Astrocyte (in vitro differentiated cells and primary cell): Measurements from ENCODE around the gene TBC1D14. TPM values are rescaled to one million over a fixed set of nuclear protein-coding genes. Genes with fewer than 3 reads are reported as not detected.
"Not testable (repeated sequence)": the region's sequence is repeated elsewhere in the genome, so short reads cannot be mapped to it uniquely, and the experiment has no call there.

Experiments used
- DNase-seq: peaks from one replicate; pipeline ENCODE4 v3.0.0-alpha.2; 2010; ENCODE audit warnings: low read depth
- FAIRE-seq: peaks from 2 replicates; lab custom pipeline; 2011; peaks lifted over from hg19 to GRCh38; lab: Jason Lieb, UNC
- H2AFZ ChIP-seq: 2 replicates; pipeline ENCODE4 v1.6.0; 2012; ENCODE audit warnings: low read depth, low read length, inconsistent platforms
- H3K27ac ChIP-seq: 2 replicates; pipeline ENCODE4 v1.5.1; 2011; ENCODE audit warnings: low read depth, low read length, inconsistent platforms
- H3K27me3 ChIP-seq: 2 replicates; pipeline ENCODE4 v1.6.0; 2011; ENCODE audit warnings: low read length, inconsistent platforms; ENCODE audit not compliant: insufficient read depth
- H3K36me3 ChIP-seq: 2 replicates; pipeline ENCODE4 v1.5.1; 2011; ENCODE audit warnings: low read length, inconsistent platforms; ENCODE audit not compliant: insufficient read depth
- H3K4me1 ChIP-seq: 2 replicates; pipeline ENCODE4 v1.5.1; 2011; ENCODE audit warnings: low read length, inconsistent platforms; ENCODE audit not compliant: insufficient read depth
- H3K4me2 ChIP-seq: 2 replicates; pipeline ENCODE4 v1.6.0; 2012; ENCODE audit warnings: low read length, inconsistent platforms
- H3K4me3 ChIP-seq: 2 replicates; pipeline ENCODE4 v1.5.1; 2011; ENCODE audit warnings: low read depth, mild to moderate bottlenecking, low read length, inconsistent platforms; ENCODE audit not compliant: insufficient read depth
- H3K79me2 ChIP-seq: 2 replicates; pipeline ENCODE4 v1.6.0; 2012; ENCODE audit warnings: mild to moderate bottlenecking, low read length, inconsistent platforms; ENCODE audit not compliant: insufficient read depth
- H3K9ac ChIP-seq: 2 replicates; pipeline ENCODE4 v1.6.0; 2012; ENCODE audit warnings: mild to moderate bottlenecking, low read length, inconsistent platforms
- H3K9me3 ChIP-seq: 2 replicates; pipeline ENCODE4 v1.5.1; 2012; ENCODE audit warnings: low read depth, mild to moderate bottlenecking, low read length, inconsistent platforms; ENCODE audit not compliant: insufficient read depth
- H4K20me1 ChIP-seq: 2 replicates; pipeline ENCODE4 v1.6.0; 2012; ENCODE audit warnings: low read length, inconsistent platforms; ENCODE audit not compliant: insufficient read depth
- H3K27ac Mint-ChIP-seq: one replicate; pipeline ENCODE4 v1.8.0; 2021; ENCODE audit warnings: mild to moderate bottlenecking, mixed read lengths; ENCODE audit not compliant: unreplicated experiment
- H3K27me3 Mint-ChIP-seq: one replicate; pipeline ENCODE4 v1.8.0; 2021; ENCODE audit warnings: low read depth, mixed read lengths; ENCODE audit not compliant: unreplicated experiment
- H3K36me3 Mint-ChIP-seq: one replicate; pipeline ENCODE4 v1.8.0; 2021; ENCODE audit warnings: low read depth, mixed read lengths; ENCODE audit not compliant: unreplicated experiment
- H3K4me1 Mint-ChIP-seq: one replicate; pipeline ENCODE4 v1.8.0; 2021; ENCODE audit warnings: low read depth, mixed read lengths; ENCODE audit not compliant: unreplicated experiment
- H3K4me3 Mint-ChIP-seq: one replicate; pipeline ENCODE4 v1.8.0; 2021; ENCODE audit warnings: mild to moderate bottlenecking, moderate library complexity, mixed read lengths; ENCODE audit not compliant: unreplicated experiment
- H3K9me3 Mint-ChIP-seq: one replicate; pipeline ENCODE4 v1.8.0; 2021; ENCODE audit warnings: mild to moderate bottlenecking, mixed read lengths; ENCODE audit not compliant: unreplicated experiment
- EZH2 ChIP-seq: IDR thresholded peaks from 2 replicates; pipeline ENCODE4 v1.6.1; 2012; ENCODE audit warnings: mild to moderate bottlenecking, low read length, inconsistent platforms; ENCODE audit not compliant: insufficient read depth
- total RNA-seq: library from RNA; stranded (reverse); gene quantifications from 2 replicates; pipeline ENCODE4 v1.2.1, GENCODE V29; 2021
- TF ChIP-seq, protein P1 (sequence below): IDR thresholded peaks from 2 replicates; pipeline ENCODE4 v1.5.1; 2011; ENCODE audit warnings: low read depth, mild to moderate bottlenecking, inconsistent platforms, low read length, moderate library complexity; ENCODE audit not compliant: insufficient read depth

Gene TBC1D14
- total RNA-seq, 1 donor from 2014 or later, result 30.4 TPM

DNA sequence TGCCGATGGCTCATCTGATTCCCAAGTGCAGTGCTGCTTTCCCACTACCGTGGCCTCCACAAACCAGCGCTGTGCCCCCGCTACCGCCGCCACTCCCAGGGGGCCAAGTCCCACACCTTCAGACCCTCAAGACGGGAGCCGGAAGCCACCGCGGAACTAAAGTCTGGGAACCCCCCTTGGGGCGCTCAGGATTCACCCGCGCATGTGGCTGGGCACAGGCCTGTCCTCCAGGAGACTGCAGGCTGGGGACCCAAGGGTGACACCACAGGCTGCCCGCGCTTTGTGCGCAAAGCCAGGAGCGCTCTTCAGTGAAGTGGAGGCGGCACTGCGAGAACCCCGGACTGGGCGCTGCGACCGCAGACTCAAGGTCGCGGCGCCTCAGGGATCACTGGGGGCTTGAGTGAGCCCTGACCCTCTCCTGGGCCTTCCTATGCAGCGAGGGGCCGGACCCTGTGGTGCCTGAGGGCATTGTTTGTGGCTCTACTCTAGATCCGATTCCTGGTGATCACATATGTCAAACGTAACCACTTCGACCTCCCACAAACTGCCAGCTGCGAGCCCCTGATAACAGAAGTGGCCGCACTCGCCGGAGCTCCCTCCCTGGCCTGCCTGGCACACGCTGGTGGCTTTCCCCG is 20.4 kb upstream of the TBC1D14 start:
- H3K36me3 ChIP-seq, result no peaks in the 10 kb centered on the region
- H3K27ac ChIP-seq, result no peak overlapping the region
- H3K4me3 Mint-ChIP-seq, result no peak overlapping the region
- peaks cover 25% of the 10 kb centered on the region for H3K4me1 ChIP-seq
- H3K36me3 Mint-ChIP-seq, result no peaks in the 10 kb centered on the region
- H4K20me1 ChIP-seq, result no peaks in the 10 kb centered on the region
- H3K9me3 Mint-ChIP-seq, result no peaks in the 10 kb centered on the region
- no peak for TF ChIP-seq EZH2
- TF ChIP-seq, protein P1, sequence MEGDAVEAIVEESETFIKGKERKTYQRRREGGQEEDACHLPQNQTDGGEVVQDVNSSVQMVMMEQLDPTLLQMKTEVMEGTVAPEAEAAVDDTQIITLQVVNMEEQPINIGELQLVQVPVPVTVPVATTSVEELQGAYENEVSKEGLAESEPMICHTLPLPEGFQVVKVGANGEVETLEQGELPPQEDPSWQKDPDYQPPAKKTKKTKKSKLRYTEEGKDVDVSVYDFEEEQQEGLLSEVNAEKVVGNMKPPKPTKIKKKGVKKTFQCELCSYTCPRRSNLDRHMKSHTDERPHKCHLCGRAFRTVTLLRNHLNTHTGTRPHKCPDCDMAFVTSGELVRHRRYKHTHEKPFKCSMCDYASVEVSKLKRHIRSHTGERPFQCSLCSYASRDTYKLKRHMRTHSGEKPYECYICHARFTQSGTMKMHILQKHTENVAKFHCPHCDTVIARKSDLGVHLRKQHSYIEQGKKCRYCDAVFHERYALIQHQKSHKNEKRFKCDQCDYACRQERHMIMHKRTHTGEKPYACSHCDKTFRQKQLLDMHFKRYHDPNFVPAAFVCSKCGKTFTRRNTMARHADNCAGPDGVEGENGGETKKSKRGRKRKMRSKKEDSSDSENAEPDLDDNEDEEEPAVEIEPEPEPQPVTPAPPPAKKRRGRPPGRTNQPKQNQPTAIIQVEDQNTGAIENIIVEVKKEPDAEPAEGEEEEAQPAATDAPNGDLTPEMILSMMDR, result no peak
- H3K27ac Mint-ChIP-seq, result no peak overlapping the region
- no peaks in the 10 kb centered on the region for H3K27me3 ChIP-seq
- H3K9ac ChIP-seq, result no peak overlapping the region
- no peak overlapping the region for H3K4me3 ChIP-seq
- H3K4me2 ChIP-seq, result no peak overlapping the region
- H3K9me3 ChIP-seq, result no peaks in the 10 kb centered on the region
- H2AFZ ChIP-seq, result no peak overlapping the region
- H3K4me1 Mint-ChIP-seq, result peaks cover 25% of the 10 kb centered on the region
- no peak for FAIRE-seq
- no peak for DNase-seq
- no peaks in the 10 kb centered on the region for H3K79me2 ChIP-seq
- no peaks in the 10 kb centered on the region for H3K27me3 Mint-ChIP-seq

DNA sequence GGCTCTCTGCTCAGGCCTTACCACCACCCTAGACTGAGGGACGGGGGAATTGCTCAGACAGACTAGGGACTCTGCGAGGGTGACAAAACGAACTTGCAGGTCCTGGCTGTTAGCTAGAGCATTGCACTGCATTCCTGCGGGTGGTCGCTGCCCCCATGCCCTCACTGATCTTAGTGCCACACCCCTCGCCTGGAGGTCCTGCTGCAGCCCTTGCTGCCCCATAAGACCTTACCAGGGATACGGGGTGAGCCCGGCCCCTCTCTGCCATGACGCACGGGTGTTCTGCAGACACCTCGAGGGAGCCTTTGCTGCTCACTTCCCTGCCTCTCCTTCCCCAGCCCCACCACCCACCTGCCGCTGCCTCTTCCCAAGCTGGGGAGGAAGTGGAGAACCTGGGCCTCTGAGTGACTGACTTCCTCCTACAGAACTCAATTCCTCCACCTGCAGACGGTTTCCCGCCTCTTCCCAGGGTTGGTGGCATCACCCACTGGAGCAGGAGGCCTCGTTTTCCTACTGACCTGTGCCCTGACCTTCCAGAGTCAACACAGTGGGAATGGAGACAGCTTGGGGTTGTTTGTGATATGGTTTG is 19.8 kb upstream of the TBC1D14 start:
- Histone ChIP-seq H3K79me2 (no peaks in the 10 kb centered on the region), H3K27ac (no peak overlapping the region), H3K9ac (no peak overlapping the region), H3K9me3 (no peaks in the 10 kb centered on the region), H3K4me2 (no peak overlapping the region), H3K4me1 (peaks cover 25% of the 10 kb centered on the region), H2AFZ (no peak overlapping the region), H4K20me1 (no peaks in the 10 kb centered on the region), H3K4me3 (no peak overlapping the region), H3K27me3 (no peaks in the 10 kb centered on the region), H3K36me3 (no peaks in the 10 kb centered on the region)
- Mint-ChIP-seq H3K4me1 (peaks cover 25% of the 10 kb centered on the region), H3K9me3 (no peaks in the 10 kb centered on the region), H3K36me3 (no peaks in the 10 kb centered on the region), H3K4me3 (no peak overlapping the region), H3K27ac (no peak overlapping the region), H3K27me3 (no peaks in the 10 kb centered on the region)
- no peak for FAIRE-seq
- no peak for DNase-seq
- TF ChIP-seq, protein P1, result no peak
- TF ChIP-seq EZH2, result no peak

DNA sequence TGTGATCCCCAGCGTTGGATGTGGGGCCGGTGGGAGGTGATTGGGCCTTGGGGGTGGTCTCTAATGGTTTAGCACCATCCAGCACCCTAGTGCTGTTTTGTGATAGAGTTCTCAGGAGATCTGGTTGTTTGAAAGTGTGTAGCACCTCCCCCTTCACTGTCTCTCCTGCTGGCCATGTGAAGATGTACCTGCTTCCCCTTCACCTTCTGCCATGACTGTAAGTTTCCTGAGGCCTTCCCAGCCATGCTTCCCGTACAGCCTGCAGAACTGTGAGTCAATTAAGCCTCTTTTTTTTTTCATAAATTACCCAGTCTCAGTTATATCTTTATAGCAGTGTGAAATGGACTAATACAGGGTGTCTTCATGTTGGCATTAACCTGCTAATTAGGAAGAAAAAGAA is 19.3 kb upstream of the TBC1D14 start:
- Mint-ChIP-seq H3K36me3 (no peaks in the 10 kb centered on the region), H3K9me3 (no peaks in the 10 kb centered on the region)

DNA sequence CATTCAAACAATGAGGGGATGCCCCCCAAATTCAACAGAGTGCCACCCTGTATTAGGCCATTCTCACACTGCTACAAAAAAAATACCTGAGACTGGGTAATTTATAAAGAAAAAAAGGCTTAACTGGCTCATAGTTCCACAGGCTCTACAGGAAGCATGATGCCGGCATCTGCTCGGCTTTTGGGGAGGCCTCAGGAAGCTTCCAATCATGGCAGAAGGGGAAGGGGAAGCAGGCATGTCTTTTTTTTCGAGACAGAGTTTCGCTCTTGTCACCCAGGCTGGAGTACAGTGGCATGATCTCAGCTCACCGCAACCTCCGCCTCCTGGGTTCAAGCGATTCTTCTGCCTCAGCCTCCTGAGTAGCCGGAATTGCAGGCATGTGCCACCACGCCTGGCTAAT is 18.7 kb upstream of the TBC1D14 start:
- not testable (repeated sequence) for H3K27ac ChIP-seq, H3K79me2 ChIP-seq, H3K27ac Mint-ChIP-seq, FAIRE-seq, H3K4me2 ChIP-seq, H4K20me1 ChIP-seq, H3K36me3 Mint-ChIP-seq, H3K36me3 ChIP-seq, H3K4me3 ChIP-seq, H2AFZ ChIP-seq, DNase-seq, H3K9me3 ChIP-seq, H3K27me3 Mint-ChIP-seq, H3K9me3 Mint-ChIP-seq, H3K4me3 Mint-ChIP-seq, H3K9ac ChIP-seq, H3K27me3 ChIP-seq
- H3K4me1 Mint-ChIP-seq, result peaks cover 22% of the 10 kb centered on the region
- H3K4me1 ChIP-seq, result peaks cover 20% of the 10 kb centered on the region

More for the DNA sequence above, 19.3 kb upstream of the TBC1D14 start:
- H3K9ac ChIP-seq, result no peak overlapping the region
- H3K27me3 ChIP-seq, result no peaks in the 10 kb centered on the region
- no peaks in the 10 kb centered on the region for H4K20me1 ChIP-seq
- no peak for TF ChIP-seq EZH2
- TF ChIP-seq, protein P1, result no peak
- H3K9me3 ChIP-seq, result no peaks in the 10 kb centered on the region
- H3K4me1 Mint-ChIP-seq, result peaks cover 23% of the 10 kb centered on the region
- no peak overlapping the region for H3K4me2 ChIP-seq
- no peak overlapping the region for H3K4me3 Mint-ChIP-seq
- H3K27ac ChIP-seq, result no peak overlapping the region
- H3K4me3 ChIP-seq, result no peak overlapping the region
- no peaks in the 10 kb centered on the region for H3K36me3 ChIP-seq
- no peaks in the 10 kb centered on the region for H3K27me3 Mint-ChIP-seq
- H2AFZ ChIP-seq, result no peak overlapping the region
- DNase-seq (no peak), FAIRE-seq (no peak)
- H3K4me1 ChIP-seq, result peaks cover 25% of the 10 kb centered on the region
- no peak overlapping the region for H3K27ac Mint-ChIP-seq
- no peaks in the 10 kb centered on the region for H3K79me2 ChIP-seq
